IPS DF 4.7 (cell line): Measurements from ENCODE around the gene OBP2A.
"Not testable (repeated sequence)": the region's sequence is repeated elsewhere in the genome, so short reads cannot be mapped to it uniquely, and the experiment has no call there.

Experiments
- DNase-seq: peaks from one replicate; pipeline ENCODE4 v3.0.0-alpha.2; 2013; ENCODE audit warnings: low spot score; ENCODE audit errors: extremely low read depth

The OBP2A gene

DNA sequence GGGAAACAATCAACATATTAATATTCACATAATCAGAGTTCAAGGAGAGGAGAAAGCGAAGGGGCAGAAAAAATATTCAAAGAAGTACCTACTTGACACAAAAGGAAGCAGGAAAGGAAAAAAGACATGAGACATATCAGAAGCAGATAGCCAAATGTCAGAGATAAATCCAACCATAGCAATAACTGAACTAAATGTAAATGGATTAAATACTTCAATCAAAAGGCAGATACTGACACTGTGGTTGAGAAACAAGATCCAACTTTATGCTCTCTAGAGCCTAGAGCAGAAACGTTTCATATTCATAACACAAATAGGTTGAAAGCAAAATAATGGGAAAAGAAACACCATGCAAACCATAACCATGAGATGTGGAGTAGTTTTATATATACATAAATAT, 36.5 kb upstream of the OBP2A start:
- DNase-seq: no peak

- no peak for DNase-seq
Observed at GRCh38 chr9:135512241-135512603, 33.7 kb upstream of the OBP2A start.

DNA sequence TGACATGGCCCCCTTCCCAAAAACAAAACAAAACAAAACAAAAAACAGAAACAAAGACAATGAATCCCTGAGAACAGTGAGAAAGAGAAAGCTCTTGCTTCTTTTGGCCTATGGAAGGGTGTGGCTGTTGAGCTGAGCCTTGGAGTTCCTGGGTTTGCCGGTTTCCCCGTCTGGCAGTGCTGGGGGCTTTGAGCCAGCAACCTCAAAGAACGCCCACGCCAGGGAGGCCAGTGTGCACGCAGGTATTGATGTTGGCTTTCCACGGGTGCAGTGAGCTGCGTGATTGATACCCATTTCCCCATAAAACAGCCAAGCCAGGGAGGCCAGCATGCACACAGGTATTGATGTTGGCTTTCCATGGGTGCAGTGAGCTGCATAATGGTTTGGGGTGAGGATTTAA, 33.0 kb upstream of the OBP2A start:
- no peak for DNase-seq

GRCh38 chr9:135513351-135513846, 32.5 kb upstream of the OBP2A start:
- no peak for DNase-seq

- not testable (repeated sequence) for DNase-seq
Observed at GRCh38 chr9:135513906-135514305, 32.0 kb upstream of the OBP2A start.

DNA sequence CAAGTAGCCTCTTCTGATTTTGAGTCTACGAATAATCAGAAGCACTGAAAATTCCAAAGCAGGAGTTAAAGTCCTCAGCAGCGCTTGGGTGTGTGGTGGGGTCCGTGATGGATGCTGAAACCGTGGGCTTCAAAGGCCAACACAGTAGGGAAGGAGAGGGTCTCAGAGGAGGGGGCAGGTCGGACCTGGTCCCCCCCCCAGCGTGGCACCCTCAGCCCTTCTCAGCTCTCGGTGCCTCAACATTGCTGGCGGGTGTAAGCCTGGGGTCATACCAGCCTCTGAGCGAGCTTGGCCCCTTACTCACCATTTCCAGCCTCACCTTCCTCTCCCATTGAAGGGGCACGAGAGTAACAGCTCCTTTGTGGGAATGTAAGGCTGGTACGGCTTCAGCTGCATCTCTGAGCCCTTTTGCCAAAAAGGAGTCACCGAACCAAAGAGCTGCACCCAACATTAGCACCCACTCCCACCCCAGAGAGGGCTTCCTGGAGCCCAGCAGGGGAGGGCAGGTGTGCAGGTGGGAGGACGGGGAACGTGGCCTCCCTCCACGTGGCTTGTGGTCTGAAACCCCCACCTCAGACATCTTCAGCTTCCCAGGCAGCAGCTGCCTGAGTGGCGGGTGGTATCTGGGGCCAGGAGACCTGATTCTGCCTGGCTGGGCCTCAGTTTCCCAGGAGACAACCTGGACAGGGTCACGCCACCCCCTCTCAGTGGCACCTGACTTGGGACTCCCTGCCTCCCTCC, 31.4 kb upstream of the OBP2A start:
- no peak for DNase-seq

DNA sequence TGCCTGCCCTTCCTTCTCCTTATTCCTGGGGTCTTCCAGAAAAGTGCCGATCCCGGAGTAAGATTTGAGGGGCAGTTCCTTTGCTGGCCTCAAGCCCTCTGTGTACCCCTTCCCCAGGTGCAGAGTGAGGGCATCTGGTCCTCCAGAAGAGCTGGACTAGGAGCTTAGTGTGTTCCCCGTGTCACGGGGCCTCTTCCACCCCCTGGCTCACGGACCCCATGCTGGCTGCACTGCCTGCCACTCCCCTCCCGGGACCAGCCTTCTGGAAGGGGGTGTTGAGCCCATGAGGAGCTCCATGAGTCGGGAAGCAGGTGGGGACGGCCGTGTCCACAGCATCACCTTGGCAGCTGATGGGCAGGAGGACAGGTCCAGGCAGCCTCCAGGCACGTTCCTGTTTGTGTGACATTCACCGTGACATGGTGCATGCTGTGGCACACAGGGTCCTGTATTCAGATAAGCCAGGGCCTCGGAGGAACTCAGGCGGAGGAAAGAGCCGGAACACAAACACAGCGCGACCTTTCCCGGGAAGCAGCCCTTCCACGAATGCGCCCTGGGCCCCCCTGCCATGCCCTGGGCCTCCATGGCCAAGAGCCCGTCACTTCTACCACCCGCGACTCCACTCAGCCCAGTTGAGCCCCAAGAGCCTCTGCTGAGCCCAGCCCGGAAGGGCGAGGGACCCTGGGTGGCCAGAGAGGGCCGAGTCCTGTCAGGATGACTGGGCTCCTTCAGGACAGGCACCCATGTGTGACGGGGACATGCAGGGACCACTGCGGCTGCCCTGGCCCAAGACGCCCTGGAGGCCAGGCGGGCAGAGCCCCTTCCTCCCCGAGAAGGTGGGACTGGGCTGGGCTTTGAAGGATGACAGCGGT, 30.6 kb upstream of the OBP2A start:
- no peak for DNase-seq

DNA sequence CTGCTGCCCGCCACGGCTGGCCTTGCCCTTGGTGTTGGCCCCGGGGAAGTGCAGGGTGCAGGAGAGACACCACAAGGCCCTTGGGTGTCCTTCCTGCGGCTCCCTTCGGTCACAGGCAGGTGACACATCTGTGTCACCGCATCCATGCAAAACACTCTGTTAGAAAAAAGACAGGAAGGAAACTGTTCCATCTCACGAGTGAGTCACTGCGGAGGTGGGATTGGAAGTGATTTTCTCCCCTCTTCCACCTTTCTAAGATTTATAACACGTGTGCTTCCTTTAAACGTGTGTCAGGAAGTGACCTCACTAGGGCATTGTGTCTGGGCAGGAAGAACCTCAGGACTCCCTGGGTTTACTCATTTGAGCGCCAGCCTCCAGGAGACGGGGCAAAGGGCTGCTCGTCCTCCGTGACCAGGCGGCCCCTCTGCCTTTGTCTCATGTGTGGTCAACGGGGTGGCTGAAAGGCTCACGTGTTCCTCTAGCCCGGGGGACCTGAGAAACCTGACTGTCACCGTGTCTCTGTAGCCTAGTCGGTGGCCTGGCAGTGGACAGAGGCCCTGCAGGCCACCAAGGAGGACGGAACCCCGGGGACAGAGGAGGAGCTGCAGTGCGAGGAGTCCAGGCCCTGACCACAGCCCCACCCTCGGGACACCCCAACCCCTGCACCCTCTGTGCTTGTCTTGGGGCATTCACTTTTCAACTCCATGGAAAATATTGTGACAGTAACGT, 29.6 kb upstream of the OBP2A start:
- no peak for DNase-seq

DNA sequence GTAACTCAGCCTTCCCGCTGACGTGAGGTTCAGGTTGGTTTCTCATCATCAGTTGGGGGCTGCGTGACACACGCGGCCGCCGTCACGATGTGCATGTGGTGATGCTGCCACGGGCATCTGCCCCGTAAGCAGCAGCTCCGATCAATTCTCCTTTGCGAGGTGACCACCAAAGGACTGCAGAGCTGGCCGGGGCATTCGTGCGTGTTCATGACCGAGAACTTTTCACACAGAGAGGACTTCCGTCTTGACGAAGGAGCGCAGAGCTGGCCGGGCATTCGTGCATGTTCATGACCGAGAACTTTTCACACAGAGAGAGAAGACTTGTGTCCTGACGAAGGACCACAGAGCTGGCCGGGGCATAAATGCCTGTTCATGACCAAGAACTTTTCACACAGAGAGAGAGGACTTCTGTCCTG, 28.5 kb upstream of the OBP2A start:
- no peak for DNase-seq

GRCh38 chr9:135519179-135519971, 26.6 kb upstream of the OBP2A start:
- DNase-seq: no peak

GRCh38 chr9:135520916-135521607, 24.9 kb upstream of the OBP2A start, which contains the start of gene LCN1:
Gene LCN1 (plus strand): TSS chr9:135521440. CDS start chr9:135521498, 58 bp downstream.
- no peak for DNase-seq

DNA sequence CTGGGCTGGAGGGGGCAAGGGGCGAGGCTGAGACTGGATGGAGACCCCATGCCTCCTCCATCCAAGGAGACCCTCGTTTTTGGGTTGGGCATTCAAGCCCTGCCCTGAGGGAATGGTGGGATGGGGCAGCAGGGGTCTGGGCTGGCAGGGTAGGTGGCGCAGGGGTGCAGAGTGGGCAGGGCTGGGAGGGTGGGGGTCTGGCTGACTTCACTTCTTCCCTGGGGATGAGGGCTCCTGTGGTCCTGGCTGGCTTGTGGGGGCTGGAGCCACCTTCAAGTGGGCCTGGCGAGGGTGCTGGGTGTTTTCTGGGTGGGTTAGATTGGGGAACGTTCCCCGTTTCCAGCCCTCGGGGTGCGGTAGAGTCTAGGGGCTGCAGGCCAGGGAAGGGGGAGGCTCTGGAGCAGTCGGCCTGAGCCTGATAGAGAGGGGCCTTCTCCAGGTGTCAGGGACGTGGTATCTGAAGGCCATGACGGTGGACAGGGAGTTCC, 24.3 kb upstream of the OBP2A start:
- DNase-seq: no peak

DNA sequence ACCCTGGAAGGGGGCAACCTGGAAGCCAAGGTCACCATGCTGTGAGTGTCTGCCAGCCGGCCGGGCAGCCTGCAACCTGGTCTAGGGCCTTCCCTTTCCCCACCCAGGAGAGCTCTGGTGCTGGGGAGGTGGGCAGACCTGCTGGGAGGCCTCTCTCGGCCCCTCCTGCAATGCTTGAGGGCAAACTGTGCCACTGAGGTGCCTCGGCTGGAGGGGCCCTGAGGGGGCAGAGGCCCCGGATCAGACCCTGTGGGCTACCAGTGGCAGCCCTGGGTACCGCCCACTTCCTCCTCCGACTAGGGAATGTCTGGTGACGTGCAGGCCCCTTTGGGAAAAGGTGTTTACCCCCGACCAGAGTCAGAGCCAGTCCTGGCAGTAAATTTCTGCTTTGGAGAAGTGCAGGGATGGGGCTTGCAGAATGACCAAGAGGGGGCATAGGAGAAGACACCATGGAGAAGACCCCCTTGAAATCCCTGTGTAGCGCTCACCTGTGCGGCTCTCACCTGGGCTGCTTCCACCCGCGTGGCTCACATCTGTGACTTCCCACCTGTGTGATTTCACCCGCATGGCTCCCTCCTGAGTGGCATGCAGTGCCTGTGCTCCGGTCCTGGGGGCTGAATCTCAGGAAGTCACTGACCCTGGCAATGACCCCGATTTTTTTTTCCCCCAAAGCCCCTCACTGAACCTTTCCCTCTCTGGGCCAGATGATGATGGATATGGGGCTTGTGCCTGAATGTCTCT, 23.6 kb upstream of the OBP2A start:
- DNase-seq: no peak

DNA sequence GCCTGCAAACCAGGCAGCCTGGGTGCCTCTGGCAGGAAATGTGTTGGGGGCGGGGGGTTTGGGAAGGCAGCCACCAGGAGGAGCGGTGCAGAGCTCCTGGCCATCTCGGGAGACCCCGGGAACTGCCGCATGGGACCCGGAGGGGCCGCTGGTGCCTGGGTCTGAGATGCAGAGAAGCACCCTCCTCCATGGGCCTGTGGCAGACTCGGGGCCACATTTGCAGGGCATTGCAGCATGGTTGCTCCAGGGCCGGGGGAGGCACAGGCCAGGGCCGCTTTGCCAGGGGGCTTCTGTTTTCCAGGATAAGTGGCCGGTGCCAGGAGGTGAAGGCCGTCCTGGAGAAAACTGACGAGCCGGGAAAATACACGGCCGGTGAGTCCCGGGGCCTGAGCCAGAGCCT, 23.0 kb upstream of the OBP2A start:
- DNase-seq: no peak

DNA sequence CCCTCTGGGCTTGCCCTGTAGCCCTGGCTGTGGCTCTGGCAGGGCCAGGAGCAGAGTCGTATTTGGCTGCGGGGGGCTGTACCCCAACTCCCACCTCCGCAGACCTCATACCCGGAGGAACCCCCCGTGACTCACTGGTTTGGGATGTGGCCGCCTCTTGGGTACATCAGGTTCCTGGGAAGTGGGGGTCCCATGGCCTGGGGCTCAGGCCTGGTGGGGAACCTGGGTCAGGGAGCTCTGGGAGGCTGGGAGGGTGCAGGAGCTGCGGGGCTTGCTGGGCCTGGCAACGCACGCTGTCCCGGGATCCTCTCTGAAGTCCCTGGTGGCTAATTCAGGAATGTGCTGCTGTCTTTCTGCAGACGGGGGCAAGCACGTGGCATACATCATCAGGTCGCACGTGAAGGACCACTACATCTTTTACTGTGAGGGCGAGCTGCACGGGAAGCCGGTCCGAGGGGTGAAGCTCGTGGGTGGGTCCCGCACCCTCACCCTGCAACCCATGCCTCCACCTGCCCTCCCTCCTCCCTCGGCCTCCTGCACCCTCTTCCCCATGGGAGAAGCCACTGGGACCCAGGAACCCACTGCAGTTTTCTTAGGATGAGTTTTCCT, 22.3 kb upstream of the OBP2A start:
- no peak for DNase-seq

- DNase-seq: no peak
Observed at GRCh38 chr9:135524130-135524861, 21.6 kb upstream of the OBP2A start.

GRCh38 chr9:135525241-135526088, 20.5 kb upstream of the OBP2A start:
- no peak for DNase-seq
